HG03469 (cell line): ENCODE results near the gene ZNF358.

Source experiments
- ATAC-seq: cut with Tn5 transposase; IDR thresholded peaks from one replicate; pipeline ENCODE4 v1.9.1; 2021; ENCODE audit warnings: mild to moderate bottlenecking, moderate library complexity, moderate number of reproducible peaks; ENCODE audit not compliant: unreplicated experiment

ZNF358 gene

GRCh38 chr19:7554990-7555864 lies 39.3 kb downstream of the ZNF358 start:
- no peak for ATAC-seq

- ATAC-seq: no peak
Observed at GRCh38 chr19:7556696-7557315, 40.9 kb downstream of the ZNF358 start.

- ATAC-seq: no peak
Observed at GRCh38 chr19:7558667-7559066, 42.8 kb downstream of the ZNF358 start.

- no peak for ATAC-seq
Observed at GRCh38 chr19:7559102-7559501, 43.2 kb downstream of the ZNF358 start.

- ATAC-seq: no peak
Observed at GRCh38 chr19:7560255-7560654, 44.4 kb downstream of the ZNF358 start.

- no peak for ATAC-seq
Observed at GRCh38 chr19:7561325-7561724, 45.4 kb downstream of the ZNF358 start.

GRCh38 chr19:7562646-7563393 lies 46.9 kb downstream of the ZNF358 start:
- ATAC-seq: no peak

GRCh38 chr19:7564866-7565265 lies 49.0 kb downstream of the ZNF358 start:
- ATAC-seq: no peak

- ATAC-seq: no peak
Observed at GRCh38 chr19:7565332-7565731, 49.4 kb downstream of the ZNF358 start.
